ENCODE results near the gene C1QTNF9B.
"Not testable (repeated sequence)": the region's sequence is repeated elsewhere in the genome, so short reads cannot be mapped to it uniquely, and the experiment has no call there.

Gene C1QTNF9B

DNA sequence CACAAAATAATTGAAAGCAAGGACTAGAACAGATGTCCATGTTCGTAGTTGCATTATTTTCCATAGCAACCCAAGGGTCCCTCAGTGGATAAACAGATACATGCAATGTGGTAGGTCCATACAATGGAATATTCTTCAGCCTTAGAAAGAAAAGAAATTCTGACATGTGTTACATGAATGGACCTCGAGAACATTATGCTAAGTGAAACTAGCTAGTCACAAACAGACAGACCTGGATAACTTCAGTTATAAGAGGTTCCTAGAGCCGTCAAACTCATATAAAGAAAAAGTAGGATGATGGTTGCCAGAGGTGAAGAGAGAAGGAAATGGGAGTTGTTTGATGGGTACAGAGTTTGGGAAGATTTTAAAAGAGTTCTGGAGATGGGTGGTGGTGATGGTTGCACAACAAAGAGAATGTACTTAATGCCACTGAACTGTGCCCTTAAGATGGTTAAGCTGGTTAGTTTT, at the start of gene C1QTNF9B:
C1QTNF9B (minus strand) TSS at position 51 of the 468 bp plus-strand sequence.
- not testable (repeated sequence) for DNase-seq

DNA sequence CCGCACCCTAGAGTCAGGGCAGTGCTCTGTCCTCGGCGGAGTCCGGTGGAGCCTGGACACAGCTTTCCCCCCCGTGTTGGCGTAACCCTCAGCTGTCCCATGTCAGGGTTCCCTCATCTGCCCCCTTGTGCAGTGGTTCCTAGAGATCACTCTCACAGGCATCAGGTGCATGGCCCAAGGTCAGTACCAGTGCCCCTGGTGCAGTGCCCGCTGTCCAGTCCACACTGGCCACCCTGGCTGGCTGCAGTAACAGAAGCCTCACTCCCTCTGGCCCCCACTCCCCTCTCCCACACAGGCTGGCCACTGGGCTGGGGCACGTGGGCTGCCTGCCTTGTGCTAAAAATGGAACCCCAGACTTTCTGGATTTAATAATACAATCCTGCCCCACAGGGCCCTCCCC, 49.6 kb upstream of the C1QTNF9B start:
- DNase-seq: no peak

DNA sequence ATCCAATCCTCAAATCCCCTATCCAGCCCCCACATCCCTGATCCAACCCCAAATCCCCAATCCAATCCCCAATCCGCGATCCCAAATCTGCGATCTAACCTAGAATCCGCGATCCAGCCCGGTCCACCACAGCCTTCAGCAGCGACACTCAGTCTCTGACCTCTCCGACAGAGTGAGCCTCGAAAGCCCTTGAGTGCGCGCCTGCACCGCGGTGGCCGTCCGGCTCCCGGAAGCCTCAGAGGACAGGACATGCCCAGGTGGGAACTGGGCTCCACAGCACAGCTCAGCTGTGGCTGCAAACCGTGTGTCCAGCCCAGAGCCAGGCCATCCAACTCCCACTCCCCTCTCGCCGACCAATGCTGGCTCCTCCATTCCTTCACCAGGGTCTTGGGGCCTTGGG, 48.8 kb upstream of the C1QTNF9B start:
- no peak for DNase-seq

DNA sequence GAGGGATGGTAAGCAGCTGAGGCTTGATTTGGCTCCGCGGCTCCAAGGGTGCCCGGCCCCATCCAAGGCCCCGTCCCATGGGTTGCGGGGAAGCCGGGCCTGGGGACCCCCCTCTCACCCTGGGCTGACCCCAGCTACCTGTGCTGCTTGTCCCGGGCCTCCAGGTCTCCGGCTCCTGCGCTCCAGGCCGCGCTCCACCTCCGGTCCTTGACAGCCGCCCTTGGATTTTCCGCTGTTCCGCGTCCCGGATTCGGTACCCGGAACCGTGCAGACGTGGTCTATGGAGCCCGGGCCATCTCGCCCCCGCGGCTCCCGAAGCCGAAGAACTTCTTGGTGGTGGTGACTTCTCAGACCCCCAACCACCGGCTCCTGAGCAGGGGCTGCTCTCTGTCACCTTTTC, 48.3 kb upstream of the C1QTNF9B start:
- no peak for DNase-seq

GRCh38 chr13:23941211-23941610, 43.9 kb upstream of the C1QTNF9B start:
- DNase-seq: no peak

- not testable (repeated sequence) for DNase-seq
These were observed 42.4 kb upstream of the C1QTNF9B start for GRCh38 chr13:23939666-23940065.

- DNase-seq: no peak
These were observed 37.2 kb upstream of the C1QTNF9B start for GRCh38 chr13:23934520-23934919.

DNA sequence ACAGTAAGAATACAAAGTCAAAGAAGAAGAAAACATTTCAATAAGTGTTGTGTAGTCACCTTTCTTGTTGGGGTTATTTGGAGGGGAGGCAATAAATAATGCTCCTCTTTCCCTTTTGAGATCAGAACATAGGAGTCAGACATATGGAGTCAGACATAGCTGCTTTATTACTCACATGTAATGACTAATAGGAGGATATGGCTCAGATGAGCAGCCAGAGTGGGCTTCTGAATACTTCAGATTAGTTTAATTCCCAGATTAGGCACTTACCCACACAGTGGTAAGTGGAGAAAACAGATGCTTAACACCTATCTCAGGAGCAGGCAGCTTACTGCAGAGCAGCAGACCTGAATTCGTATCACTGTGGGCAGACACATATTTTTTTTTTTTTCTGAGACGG, 31.7 kb upstream of the C1QTNF9B start:
- DNase-seq: no peak

- DNase-seq: no peak
These were observed 25.7 kb upstream of the C1QTNF9B start for GRCh38 chr13:23923031-23923430.

DNA sequence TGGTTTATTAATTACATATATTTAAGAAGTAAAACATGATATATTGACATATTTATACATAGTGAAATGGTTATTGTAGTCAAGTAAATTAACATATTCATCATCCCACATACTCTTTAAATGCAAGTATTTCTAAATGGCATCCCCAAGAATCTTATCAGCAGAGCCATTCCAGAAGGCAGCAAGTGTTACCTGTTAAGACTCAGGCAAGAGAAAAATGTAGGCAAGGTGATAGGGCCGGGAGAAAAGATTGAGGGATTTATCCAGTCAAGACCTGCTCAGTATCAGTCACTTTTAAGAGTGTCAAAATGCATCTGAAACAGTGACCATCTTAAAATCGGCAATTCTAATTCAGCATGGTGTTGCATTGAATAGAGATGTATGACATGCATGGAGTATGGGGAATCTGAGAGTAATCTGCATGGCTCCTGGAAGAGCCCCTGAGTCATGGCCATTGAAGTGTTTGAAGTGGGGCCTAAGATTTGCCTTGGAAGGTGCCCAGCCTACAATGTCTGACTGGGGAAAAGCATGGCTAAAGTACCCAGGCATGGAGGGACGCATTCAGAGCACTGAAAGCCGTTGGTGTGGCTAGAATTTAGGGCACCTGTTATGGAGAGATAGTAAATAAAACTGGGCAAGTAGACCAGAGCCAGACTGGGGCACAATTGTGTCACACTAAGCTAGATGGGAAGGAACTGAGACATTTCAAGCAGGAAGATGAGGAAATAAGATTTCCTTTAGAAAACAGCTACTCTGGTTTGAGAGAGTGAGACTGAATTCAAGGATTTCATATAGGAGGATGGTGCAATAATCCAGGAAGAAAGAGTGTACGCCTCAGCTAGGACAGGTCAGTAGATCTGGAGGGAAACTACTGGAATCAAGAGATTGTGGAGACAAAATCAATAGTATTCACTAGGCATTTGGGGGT, 25.0 kb upstream of the C1QTNF9B start:
- no peak for DNase-seq

- DNase-seq: no peak
These were observed 24.2 kb upstream of the C1QTNF9B start for GRCh38 chr13:23921451-23921888.

GRCh38 chr13:23919006-23919405, 21.7 kb upstream of the C1QTNF9B start:
- no peak for DNase-seq

DNA sequence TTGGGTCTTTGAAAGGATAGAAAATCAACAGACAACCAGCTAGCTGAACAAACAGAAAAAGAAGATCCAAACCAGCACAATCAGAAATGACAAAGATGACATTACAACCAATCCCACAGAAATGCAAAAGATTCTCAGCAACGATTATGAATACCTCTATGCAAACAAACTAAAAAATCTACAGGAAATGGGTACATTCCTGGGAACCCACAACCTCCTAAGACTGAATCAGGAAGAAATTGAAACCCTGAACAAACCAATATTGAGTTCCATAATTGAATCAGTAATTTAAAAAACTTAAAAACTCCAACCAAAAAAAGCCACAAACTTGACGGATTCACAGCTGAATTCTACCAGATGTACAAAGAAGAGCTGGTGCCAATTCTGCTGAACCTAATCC, 20.9 kb upstream of the C1QTNF9B start:
- DNase-seq: no peak

DNA sequence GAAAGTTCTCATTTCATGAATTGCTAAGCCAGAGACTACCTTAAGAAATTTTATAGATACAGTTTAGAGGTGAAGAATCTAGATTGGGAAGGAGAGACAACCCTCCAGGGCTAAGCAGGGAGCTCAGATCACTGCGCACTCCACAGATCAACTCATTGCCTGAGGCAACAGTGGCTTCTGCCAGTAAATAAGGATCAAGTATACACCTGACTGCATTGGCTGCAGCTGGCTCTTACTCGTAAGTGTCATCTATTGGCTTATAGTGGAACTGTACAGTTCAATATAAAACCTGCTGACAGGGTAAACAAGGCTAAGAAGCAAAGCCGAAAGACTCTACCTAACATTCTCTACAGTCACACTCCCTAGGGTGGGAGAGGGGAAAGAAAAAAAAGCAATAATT, 18.0 kb upstream of the C1QTNF9B start:
- DNase-seq: peak; percentile 2

DNA sequence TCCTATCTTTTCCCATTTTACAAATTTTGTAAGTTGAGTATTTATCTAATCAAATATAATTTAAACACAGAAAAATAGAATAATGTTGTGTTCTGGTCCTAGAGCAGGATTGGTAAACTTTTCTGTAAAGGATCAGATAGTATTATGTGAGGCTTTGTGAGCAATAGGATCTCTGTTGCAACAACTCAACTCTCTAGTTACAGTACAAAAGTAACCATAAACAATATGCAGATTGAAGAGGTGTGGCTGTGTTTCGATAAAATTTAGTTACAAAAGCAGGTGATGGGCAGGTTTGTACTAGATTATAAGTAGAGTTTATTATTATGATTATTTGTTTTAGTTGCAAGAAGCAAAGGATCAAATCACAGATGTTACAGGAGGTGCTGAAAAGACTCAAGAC, 15.2 kb upstream of the C1QTNF9B start:
- DNase-seq: no peak

DNA sequence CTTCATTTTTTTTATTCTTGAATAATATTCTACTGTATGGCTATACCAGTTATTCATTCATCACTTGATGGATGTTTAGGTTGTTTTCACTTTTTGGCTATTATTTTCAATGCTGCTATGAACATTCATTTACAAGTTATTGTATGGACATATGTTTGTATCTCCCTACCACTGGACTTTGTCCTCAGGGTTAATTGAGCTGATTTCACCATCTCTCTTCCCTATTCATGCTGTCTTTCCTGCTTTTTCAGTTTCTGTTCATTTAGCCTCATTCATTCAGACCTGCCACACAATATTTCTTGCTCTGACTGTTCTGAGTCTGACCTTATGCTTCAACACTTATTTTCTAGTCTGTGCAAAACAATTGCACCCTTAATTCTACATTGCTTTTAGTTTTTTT, 12.3 kb upstream of the C1QTNF9B start:
- DNase-seq: no peak

GRCh38 chr13:23905766-23906165, 8.5 kb upstream of the C1QTNF9B start:
- no peak for DNase-seq

GRCh38 chr13:23903906-23904280, 6.6 kb upstream of the C1QTNF9B start:
- DNase-seq: no peak

- DNase-seq: no peak
These were observed 5.9 kb upstream of the C1QTNF9B start for GRCh38 chr13:23902975-23903905.

DNA sequence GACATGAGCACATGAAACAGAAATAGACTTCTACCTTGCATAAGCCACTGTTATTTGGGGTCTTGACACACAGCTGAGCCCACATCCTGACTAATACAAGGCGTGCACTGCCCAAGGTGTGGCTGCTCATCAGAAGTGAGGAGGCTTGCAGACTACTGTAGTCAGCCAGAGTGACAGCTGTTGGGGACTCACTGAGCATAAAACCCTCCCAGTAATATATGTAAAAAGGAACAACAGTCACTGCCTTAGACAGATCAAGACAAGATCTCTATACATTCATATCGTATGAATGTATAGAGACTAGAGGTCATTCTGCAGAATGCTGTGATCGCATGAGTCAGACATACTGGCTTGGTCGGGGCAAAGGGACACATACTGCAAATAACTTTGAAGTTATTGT, 4.1 kb upstream of the C1QTNF9B start:
- no peak for DNase-seq

GRCh38 chr13:23899555-23899954, 2.3 kb upstream of the C1QTNF9B start:
- peak; percentile 14 for DNase-seq

DNA sequence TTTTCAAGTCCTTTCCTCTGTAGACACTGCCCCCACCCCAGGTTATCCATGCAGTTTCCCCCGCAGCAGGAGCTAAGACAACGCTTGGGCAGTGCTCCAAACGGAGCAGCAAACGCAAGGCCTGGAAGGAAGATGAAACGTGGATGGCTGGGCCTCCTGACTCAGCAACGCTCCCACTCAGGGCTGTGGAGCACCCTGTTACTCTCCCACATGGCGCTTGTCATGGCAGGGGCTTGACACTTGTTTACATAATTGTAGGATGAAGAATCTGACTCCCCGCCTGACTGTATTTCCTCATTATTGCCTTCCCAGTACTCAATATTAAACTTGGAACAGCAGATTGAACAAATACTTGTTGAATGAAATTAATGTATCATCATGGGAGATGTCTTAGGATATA, 799 bp upstream of the C1QTNF9B start:
- DNase-seq: no peak

- DNase-seq: not testable (repeated sequence)
These were observed 2.6 kb downstream of the C1QTNF9B start for GRCh38 chr13:23894746-23895145.

DNA sequence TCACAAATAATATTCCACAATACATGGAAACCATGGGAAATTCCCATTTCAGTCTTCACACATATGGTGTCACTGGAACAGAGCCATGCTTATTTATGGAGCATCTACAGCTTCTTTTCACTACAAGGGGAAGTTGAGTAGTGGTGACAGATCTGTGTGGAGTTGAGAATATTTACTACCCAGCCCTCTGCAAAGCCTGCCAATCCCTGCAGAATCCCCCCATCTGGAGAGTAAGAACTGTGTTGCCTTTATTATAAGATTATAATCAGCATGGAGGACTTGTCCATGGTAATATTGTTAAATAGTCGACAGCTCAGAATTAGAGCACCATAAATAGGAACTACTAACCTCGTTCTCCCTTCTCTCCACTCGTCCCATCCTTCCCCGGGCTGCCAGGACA, 3.5 kb downstream of the C1QTNF9B start:
- DNase-seq: not testable (repeated sequence)
